ENCODE results near the gene PUSL1.
A peak's percentile ranks its signal among the peaks of the same experiment; 100 is the strongest.

The PUSL1 gene

GRCh38 chr1:1337793-1338147 lies 29.4 kb downstream of the PUSL1 start:
- peak in 1 of 2 experiments; percentile 38 for DNase-seq (ENCODE audit: low read depth in 2 of 2)

GRCh38 chr1:1338278-1338677 lies 29.9 kb downstream of the PUSL1 start:
- no peak for DNase-seq (ENCODE audit: low read depth in 2 of 2)

- no peak for DNase-seq (ENCODE audit: low read depth in 2 of 2)
Observed at GRCh38 chr1:1340185-1340584, 31.8 kb downstream of the PUSL1 start.

- no peak for DNase-seq (ENCODE audit: low read depth in 2 of 2)
Observed at GRCh38 chr1:1340791-1341548, 32.6 kb downstream of the PUSL1 start.

GRCh38 chr1:1341549-1342021 lies 33.2 kb downstream of the PUSL1 start:
- DNase-seq (ENCODE audit: low read depth in 2 of 2): no peak

- no peak for DNase-seq (ENCODE audit: low read depth in 2 of 2)
Observed at GRCh38 chr1:1342061-1342562, 33.7 kb downstream of the PUSL1 start.

- no peak for DNase-seq (ENCODE audit: low read depth in 2 of 2)
Observed at GRCh38 chr1:1342584-1343115, 34.3 kb downstream of the PUSL1 start.

- no peak for DNase-seq (ENCODE audit: low read depth in 2 of 2)
Observed at GRCh38 chr1:1343811-1344421, 35.5 kb downstream of the PUSL1 start.

- peak; percentile 29 to 49 for DNase-seq (ENCODE audit: low read depth in 2 of 2)
Observed at GRCh38 chr1:1344655-1345361, 36.4 kb downstream of the PUSL1 start.

- no peak for DNase-seq (ENCODE audit: low read depth in 2 of 2)
Observed at GRCh38 chr1:1345384-1345783, 37.0 kb downstream of the PUSL1 start.

GRCh38 chr1:1345860-1346500 lies 37.6 kb downstream of the PUSL1 start:
- DNase-seq (ENCODE audit: low read depth in 2 of 2): no peak

- no peak for DNase-seq (ENCODE audit: low read depth in 2 of 2)
Observed at GRCh38 chr1:1346501-1346890, 38.1 kb downstream of the PUSL1 start.

GRCh38 chr1:1347026-1347595 lies 38.7 kb downstream of the PUSL1 start:
- DNase-seq (ENCODE audit: low read depth in 2 of 2): no peak

GRCh38 chr1:1347663-1348419 lies 39.4 kb downstream of the PUSL1 start:
- no peak for DNase-seq (ENCODE audit: low read depth in 2 of 2)

- no peak for DNase-seq (ENCODE audit: low read depth in 2 of 2)
Observed at GRCh38 chr1:1348420-1349255, 40.2 kb downstream of the PUSL1 start.

GRCh38 chr1:1349256-1350012 lies 41.0 kb downstream of the PUSL1 start, which contains the start of gene DVL1:
TSS of gene DVL1 (minus strand) at chr1:1349418. CDS start at chr1:1349065, 353 bp downstream.
- DNase-seq (ENCODE audit: low read depth in 2 of 2): peak; percentile 32 to 50

GRCh38 chr1:1351511-1352427 lies 43.4 kb downstream of the PUSL1 start:
- no peak for DNase-seq (ENCODE audit: low read depth in 2 of 2)

Data from stimulated activated CD4-positive, alpha-beta T cell treated with anti-CD3 and anti-CD28 coated beads, Interleukin-12 subunit alpha, Interleukin-12 subunit beta, amount 100 ng/mL, for 24 hours (primary cell).